ENCODE results near the gene RFX6.

- TF ChIP-seq, protein P1, sequence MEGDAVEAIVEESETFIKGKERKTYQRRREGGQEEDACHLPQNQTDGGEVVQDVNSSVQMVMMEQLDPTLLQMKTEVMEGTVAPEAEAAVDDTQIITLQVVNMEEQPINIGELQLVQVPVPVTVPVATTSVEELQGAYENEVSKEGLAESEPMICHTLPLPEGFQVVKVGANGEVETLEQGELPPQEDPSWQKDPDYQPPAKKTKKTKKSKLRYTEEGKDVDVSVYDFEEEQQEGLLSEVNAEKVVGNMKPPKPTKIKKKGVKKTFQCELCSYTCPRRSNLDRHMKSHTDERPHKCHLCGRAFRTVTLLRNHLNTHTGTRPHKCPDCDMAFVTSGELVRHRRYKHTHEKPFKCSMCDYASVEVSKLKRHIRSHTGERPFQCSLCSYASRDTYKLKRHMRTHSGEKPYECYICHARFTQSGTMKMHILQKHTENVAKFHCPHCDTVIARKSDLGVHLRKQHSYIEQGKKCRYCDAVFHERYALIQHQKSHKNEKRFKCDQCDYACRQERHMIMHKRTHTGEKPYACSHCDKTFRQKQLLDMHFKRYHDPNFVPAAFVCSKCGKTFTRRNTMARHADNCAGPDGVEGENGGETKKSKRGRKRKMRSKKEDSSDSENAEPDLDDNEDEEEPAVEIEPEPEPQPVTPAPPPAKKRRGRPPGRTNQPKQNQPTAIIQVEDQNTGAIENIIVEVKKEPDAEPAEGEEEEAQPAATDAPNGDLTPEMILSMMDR (IDR thresholded peaks at IDR 0.05): no peak
- no peak for TF ChIP-seq POLR2A (IDR thresholded peaks at IDR 0.05)
Observed at GRCh38 chr6:116876107-116876506, 935 bp upstream of the RFX6 start.
